H1 (cell line): Measurements from ENCODE around the gene HLA-DRB1. TPM values are rescaled to one million over a fixed set of nuclear protein-coding genes. Genes with fewer than 3 reads are reported as not detected.

Experiments used
- CHD2 ChIP-seq: IDR thresholded peaks from 2 replicates; pipeline ENCODE4 v1.6.1; 2012; ENCODE audit warnings: low read length, improper control_type of control experiment
- EZH2 ChIP-seq: fragments of 200-600 bp; sonication (generic); IDR thresholded peaks from 2 replicates; pipeline ENCODE4 v1.7.1; 2012; ENCODE audit warnings: low read depth, mild to moderate bottlenecking, moderate library complexity, low read length, inconsistent platforms; ENCODE audit not compliant: severe bottlenecking
- HDAC2 ChIP-seq, 2 experiments: fragments of 300-600 bp in 1 of 2; sonication (generic) in 1 of 2; IDR thresholded peaks; 2 replicates each; pipeline ENCODE4 v1.6.1; 2011 to 2012; ENCODE audit warnings: low read depth in 2 of 2, low read length in 2 of 2, mild to moderate bottlenecking in 2 of 2, moderate library complexity in 2 of 2, borderline replicate concordance in 1 of 2, inconsistent platforms in 1 of 2
- HDAC6 ChIP-seq: IDR thresholded peaks from one replicate; pipeline ENCODE4 v1.7.1; 2012; ENCODE audit warnings: low read depth, mild to moderate bottlenecking, inconsistent platforms, low read length, moderate library complexity
- RAD21 ChIP-seq, 2 experiments: IDR thresholded peaks in 1 of 2; conservative IDR thresholded peaks in 1 of 2; 2 replicates each; pipeline ENCODE4 v1.6.1; 2011; ENCODE audit warnings: low read depth in 2 of 2, low read length in 2 of 2, improper control_type of control experiment in 1 of 2, inconsistent platforms in 1 of 2, mild to moderate bottlenecking in 1 of 2, moderate library complexity in 1 of 2
- RFX5 ChIP-seq: IDR thresholded peaks from 2 replicates; pipeline ENCODE4 v1.6.1; 2011; ENCODE audit warnings: low read depth, low read length, improper control_type of control experiment, borderline replicate concordance
- RXRA ChIP-seq: IDR thresholded peaks from 2 replicates; pipeline ENCODE4 v1.6.1; 2011; ENCODE audit warnings: low read depth, mild to moderate bottlenecking, low read length, moderate library complexity; ENCODE audit not compliant: insufficient read depth
- SIN3A ChIP-seq, 2 experiments: IDR thresholded peaks in 1 of 2; conservative IDR thresholded peaks in 1 of 2; 2 replicates each; pipeline ENCODE4 v1.6.1; 2011 to 2012; ENCODE audit warnings: low read length in 2 of 2, improper control_type of control experiment in 1 of 2, low read depth in 1 of 2, mild to moderate bottlenecking in 1 of 2
- polyA plus RNA-seq, 7 experiments: library from polyadenylated mRNA; depleted of rRNA in 3 of 7; stranded (reverse) in 5 of 7; unstranded in 2 of 7; fragments of >200 nt in 5 of 7; fragments of 200-250 nt in 2 of 7; gene quantifications; 1 replicate in 5 of 7; 2 replicates in 1 of 7; 4 replicates in 1 of 7; pipeline versions ENCODE4 v1.2.1 to v1.2.3, GENCODE V29; 2011 to 2013; ENCODE audit warnings: missing spikeins in 2 of 7, mixed read lengths in 2 of 7
- total RNA-seq: library from RNA; stranded (reverse); fragmentation: NEBNext Ultra II Directional; extraction: Animal tissue kit (Norgen Biotek cat#: 25700); gene quantifications from 2 replicates; pipeline ENCODE4 v1.2.1, GENCODE V29; 2021
- TF ChIP-seq, protein P1 (sequence below): fragments of 300-600 bp; sonication (generic); IDR thresholded peaks from 2 replicates; pipeline ENCODE4 v1.7.1; 2012; ENCODE audit warnings: low read length, moderate library complexity, mild to moderate bottlenecking, inconsistent platforms; ENCODE audit not compliant: insufficient replicate concordance
- TF ChIP-seq, protein P2 (sequence below): IDR thresholded peaks from 2 replicates; pipeline ENCODE4 v1.6.1; 2012; ENCODE audit warnings: inconsistent platforms

Gene HLA-DRB1
- total and polyA plus RNA-seq, 2 of the 8 experiments (the other 6 are each of a cell fraction or from before 2014, with no cell fraction given), result 6.7 to 7.5 TPM

- TF ChIP-seq, protein P1, sequence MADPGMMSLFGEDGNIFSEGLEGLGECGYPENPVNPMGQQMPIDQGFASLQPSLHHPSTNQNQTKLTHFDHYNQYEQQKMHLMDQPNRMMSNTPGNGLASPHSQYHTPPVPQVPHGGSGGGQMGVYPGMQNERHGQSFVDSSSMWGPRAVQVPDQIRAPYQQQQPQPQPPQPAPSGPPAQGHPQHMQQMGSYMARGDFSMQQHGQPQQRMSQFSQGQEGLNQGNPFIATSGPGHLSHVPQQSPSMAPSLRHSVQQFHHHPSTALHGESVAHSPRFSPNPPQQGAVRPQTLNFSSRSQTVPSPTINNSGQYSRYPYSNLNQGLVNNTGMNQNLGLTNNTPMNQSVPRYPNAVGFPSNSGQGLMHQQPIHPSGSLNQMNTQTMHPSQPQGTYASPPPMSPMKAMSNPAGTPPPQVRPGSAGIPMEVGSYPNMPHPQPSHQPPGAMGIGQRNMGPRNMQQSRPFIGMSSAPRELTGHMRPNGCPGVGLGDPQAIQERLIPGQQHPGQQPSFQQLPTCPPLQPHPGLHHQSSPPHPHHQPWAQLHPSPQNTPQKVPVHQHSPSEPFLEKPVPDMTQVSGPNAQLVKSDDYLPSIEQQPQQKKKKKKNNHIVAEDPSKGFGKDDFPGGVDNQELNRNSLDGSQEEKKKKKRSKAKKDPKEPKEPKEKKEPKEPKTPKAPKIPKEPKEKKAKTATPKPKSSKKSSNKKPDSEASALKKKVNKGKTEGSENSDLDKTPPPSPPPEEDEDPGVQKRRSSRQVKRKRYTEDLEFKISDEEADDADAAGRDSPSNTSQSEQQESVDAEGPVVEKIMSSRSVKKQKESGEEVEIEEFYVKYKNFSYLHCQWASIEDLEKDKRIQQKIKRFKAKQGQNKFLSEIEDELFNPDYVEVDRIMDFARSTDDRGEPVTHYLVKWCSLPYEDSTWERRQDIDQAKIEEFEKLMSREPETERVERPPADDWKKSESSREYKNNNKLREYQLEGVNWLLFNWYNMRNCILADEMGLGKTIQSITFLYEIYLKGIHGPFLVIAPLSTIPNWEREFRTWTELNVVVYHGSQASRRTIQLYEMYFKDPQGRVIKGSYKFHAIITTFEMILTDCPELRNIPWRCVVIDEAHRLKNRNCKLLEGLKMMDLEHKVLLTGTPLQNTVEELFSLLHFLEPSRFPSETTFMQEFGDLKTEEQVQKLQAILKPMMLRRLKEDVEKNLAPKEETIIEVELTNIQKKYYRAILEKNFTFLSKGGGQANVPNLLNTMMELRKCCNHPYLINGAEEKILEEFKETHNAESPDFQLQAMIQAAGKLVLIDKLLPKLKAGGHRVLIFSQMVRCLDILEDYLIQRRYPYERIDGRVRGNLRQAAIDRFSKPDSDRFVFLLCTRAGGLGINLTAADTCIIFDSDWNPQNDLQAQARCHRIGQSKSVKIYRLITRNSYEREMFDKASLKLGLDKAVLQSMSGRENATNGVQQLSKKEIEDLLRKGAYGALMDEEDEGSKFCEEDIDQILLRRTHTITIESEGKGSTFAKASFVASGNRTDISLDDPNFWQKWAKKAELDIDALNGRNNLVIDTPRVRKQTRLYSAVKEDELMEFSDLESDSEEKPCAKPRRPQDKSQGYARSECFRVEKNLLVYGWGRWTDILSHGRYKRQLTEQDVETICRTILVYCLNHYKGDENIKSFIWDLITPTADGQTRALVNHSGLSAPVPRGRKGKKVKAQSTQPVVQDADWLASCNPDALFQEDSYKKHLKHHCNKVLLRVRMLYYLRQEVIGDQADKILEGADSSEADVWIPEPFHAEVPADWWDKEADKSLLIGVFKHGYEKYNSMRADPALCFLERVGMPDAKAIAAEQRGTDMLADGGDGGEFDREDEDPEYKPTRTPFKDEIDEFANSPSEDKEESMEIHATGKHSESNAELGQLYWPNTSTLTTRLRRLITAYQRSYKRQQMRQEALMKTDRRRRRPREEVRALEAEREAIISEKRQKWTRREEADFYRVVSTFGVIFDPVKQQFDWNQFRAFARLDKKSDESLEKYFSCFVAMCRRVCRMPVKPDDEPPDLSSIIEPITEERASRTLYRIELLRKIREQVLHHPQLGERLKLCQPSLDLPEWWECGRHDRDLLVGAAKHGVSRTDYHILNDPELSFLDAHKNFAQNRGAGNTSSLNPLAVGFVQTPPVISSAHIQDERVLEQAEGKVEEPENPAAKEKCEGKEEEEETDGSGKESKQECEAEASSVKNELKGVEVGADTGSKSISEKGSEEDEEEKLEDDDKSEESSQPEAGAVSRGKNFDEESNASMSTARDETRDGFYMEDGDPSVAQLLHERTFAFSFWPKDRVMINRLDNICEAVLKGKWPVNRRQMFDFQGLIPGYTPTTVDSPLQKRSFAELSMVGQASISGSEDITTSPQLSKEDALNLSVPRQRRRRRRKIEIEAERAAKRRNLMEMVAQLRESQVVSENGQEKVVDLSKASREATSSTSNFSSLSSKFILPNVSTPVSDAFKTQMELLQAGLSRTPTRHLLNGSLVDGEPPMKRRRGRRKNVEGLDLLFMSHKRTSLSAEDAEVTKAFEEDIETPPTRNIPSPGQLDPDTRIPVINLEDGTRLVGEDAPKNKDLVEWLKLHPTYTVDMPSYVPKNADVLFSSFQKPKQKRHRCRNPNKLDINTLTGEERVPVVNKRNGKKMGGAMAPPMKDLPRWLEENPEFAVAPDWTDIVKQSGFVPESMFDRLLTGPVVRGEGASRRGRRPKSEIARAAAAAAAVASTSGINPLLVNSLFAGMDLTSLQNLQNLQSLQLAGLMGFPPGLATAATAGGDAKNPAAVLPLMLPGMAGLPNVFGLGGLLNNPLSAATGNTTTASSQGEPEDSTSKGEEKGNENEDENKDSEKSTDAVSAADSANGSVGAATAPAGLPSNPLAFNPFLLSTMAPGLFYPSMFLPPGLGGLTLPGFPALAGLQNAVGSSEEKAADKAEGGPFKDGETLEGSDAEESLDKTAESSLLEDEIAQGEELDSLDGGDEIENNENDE, result no peak
- TF ChIP-seq RXRA (no peak), EZH2 (no peak), HDAC2 (IDR thresholded peaks at IDR 0.05; ENCODE audit: borderline replicate concordance in 1 of 2, low read depth in 2 of 2, low read length in 2 of 2) (no peak), RFX5 (no peak), SIN3A (conservative IDR thresholded peaks at IDR 0.05 in 1 of 2, IDR thresholded peaks at IDR 0.05 in 1 of 2; ENCODE audit: low read depth in 1 of 2, low read length in 2 of 2) (no peak), HDAC6 (no peak), RAD21 (IDR thresholded peaks at IDR 0.05 in 1 of 2, conservative IDR thresholded peaks at IDR 0.05 in 1 of 2; ENCODE audit: low read depth in 2 of 2, low read length in 2 of 2) (no peak), CHD2 (no peak)
- TF ChIP-seq, protein P2, sequence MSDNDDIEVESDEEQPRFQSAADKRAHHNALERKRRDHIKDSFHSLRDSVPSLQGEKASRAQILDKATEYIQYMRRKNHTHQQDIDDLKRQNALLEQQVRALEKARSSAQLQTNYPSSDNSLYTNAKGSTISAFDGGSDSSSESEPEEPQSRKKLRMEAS, result no peak
Observed at GRCh38 chr6:32627249-32627648, 37.6 kb upstream of the HLA-DRB1 start (continued).
